A673 (cell line): ENCODE measurements around the gene PCBD2. TPM values are rescaled to one million over a fixed set of nuclear protein-coding genes. Genes with fewer than 3 reads are reported as not detected.
"Not testable (repeated sequence)": the region's sequence is repeated elsewhere in the genome, so short reads cannot be mapped to it uniquely, and the experiment has no call there.

Source experiments
- BruUV-seq: library from RNA; stranded (reverse); fragments of 400-500 nt; replicated peaks from 2 replicates; lab custom pipeline; 2021; lab: Mats Ljungman, UMichigan
- CTCF ChIA-PET: fragments of 300-600 bp; sonication (Branson Sonifier 250); formaldehyde crosslinking; loops from one replicate; lab custom pipeline; 2022; ENCODE audit warnings: antibody characterized with exemption; lab: Charles Lee
- POLR2A ChIA-PET: fragments of 300-600 bp; sonication (Branson Sonifier 250); formaldehyde crosslinking; loops from one replicate; lab custom pipeline; 2022; ENCODE audit warnings: antibody characterized with exemption; ENCODE audit not compliant: low non-redundant PET; lab: Charles Lee
- DNase-seq: peaks from one replicate; pipeline ENCODE4 v3.0.0-alpha.2; 2015; ENCODE audit warnings: low spot score
- H3K27ac ChIP-seq: fragments of 200-600 bp; sonication (generic); 2 replicates; pipeline ENCODE4 v1.5.1; 2016; ENCODE audit warnings: mixed run types, low read depth, mild to moderate bottlenecking, mixed read lengths, antibody characterized with exemption, low read length; ENCODE audit not compliant: poor library complexity, severe bottlenecking
- H3K27me3 ChIP-seq: fragments of 200-600 bp; sonication (generic); replicated peaks from 2 replicates; pipeline ENCODE4 v1.6.1; 2017; ENCODE audit warnings: mixed run types, low read depth, mild to moderate bottlenecking, mixed read lengths, antibody characterized with exemption, low read length; ENCODE audit not compliant: insufficient read depth, poor library complexity
- H3K36me3 ChIP-seq: fragments of 200-600 bp; sonication (generic); 2 replicates; pipeline ENCODE4 v1.6.1; 2016; ENCODE audit warnings: mixed run types, mild to moderate bottlenecking, mixed read lengths, antibody characterized with exemption, low read length; ENCODE audit not compliant: insufficient read depth, poor library complexity, severe bottlenecking
- H3K4me1 ChIP-seq: fragments of 200-600 bp; sonication (generic); 2 replicates; pipeline ENCODE4 v1.6.1; 2017; ENCODE audit warnings: mixed run types, mild to moderate bottlenecking, mixed read lengths, antibody characterized with exemption, low read length; ENCODE audit not compliant: insufficient read depth, poor library complexity, severe bottlenecking
- H3K4me3 ChIP-seq: fragments of 200-600 bp; sonication (generic); 2 replicates; pipeline ENCODE4 v1.5.1; 2016; ENCODE audit warnings: low read depth, mixed run types, mild to moderate bottlenecking, mixed read lengths, low read length; ENCODE audit not compliant: poor library complexity, severe bottlenecking
- H3K9me3 ChIP-seq: fragments of 200-600 bp; sonication (generic); 2 replicates; pipeline ENCODE4 v1.6.1; 2016; ENCODE audit warnings: mixed run types, low read depth, mild to moderate bottlenecking, mixed read lengths, antibody characterized with exemption, low read length; ENCODE audit not compliant: poor library complexity, severe bottlenecking
- CTCF ChIP-seq: fragments of 300-800, 200-600 bp; sonication (generic); conservative IDR thresholded peaks from 2 replicates; pipeline ENCODE4 v1.5.1; 2017; ENCODE audit warnings: low read depth, mild to moderate bottlenecking, antibody characterized with exemption, low read length, moderate library complexity, mixed read lengths
- EZH2 ChIP-seq: fragments of 200-600 bp; sonication (generic); IDR thresholded peaks from 2 replicates; pipeline ENCODE4 v1.6.1; 2017; ENCODE audit warnings: borderline replicate concordance, low read depth, mild to moderate bottlenecking, mixed read lengths, antibody characterized with exemption, low read length; ENCODE audit not compliant: poor library complexity, severe bottlenecking
- intact Hi-C: fragments of 100-400 bp; cut with micrococcal nuclease; formaldehyde crosslinking; loops from one replicate; pipeline ENCODE4 v1.10.0; 2022; ENCODE audit not compliant: unreplicated experiment
- total RNA-seq: library from RNA; stranded (reverse); gene quantifications from 2 replicates; pipeline ENCODE4 v1.2.3, GENCODE V29; 2021

Gene PCBD2
- total RNA-seq, 1 experiment from 2014 or later = 13.8 TPM

- TF ChIP-seq EZH2 (no peak), CTCF (no peak)
- Histone ChIP-seq H3K4me1 (no peaks in the 10 kb centered on the region), H3K27me3 (no peaks in the 10 kb centered on the region), H3K4me3 (no peak overlapping the region), H3K36me3 (no peaks in the 10 kb centered on the region), H3K9me3 (peaks cover 4% of the 10 kb centered on the region), H3K27ac (no peak overlapping the region)
- peak; percentile 16 for DNase-seq
- BruUV-seq = no TSS peak
- intact Hi-C loops = no loop called here
- ChIA-PET CTCF (no interaction called here), POLR2A (no interaction called here)
Measured at GRCh38 chr5:134994560-134995156, 89.7 kb downstream of the PCBD2 start.

- Histone ChIP-seq H3K9me3 (peaks cover 3% of the 10 kb centered on the region), H3K4me1 (no peaks in the 10 kb centered on the region), H3K4me3 (no peak overlapping the region), H3K27me3 (no peaks in the 10 kb centered on the region), H3K27ac (no peak overlapping the region), H3K36me3 (no peaks in the 10 kb centered on the region)
- intact Hi-C loops = no loop called here
- POLR2A ChIA-PET = no interaction called here
- CTCF ChIA-PET = no interaction called here
- no peak for TF ChIP-seq CTCF
- no peak for TF ChIP-seq EZH2
- no peak for DNase-seq
- no TSS peak for BruUV-seq
Measured at GRCh38 chr5:134995850-134996402, 91.0 kb downstream of the PCBD2 start.

DNA sequence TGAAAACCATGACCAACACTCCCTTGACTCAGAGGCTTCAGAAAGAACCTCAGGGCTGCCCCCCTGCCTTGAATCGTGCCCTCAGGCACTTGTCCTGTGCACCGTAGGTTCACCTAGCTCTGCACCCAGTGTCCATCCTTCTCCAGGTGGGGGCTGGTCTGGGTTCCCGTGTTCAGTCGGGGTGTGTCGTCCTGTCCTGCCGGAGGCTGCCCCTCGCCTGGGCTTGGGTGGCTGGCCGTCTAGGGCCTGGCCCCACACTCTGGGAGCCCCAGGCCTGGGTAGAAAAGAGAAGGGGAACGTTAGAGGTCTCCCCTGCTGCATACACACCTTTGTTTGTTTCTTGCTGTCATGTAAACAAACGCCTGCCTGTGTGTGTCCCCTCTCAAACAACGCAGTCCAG, 92.1 kb downstream of the PCBD2 start:
- DNase-seq = no peak
- intact Hi-C loops = no loop called here
- Histone ChIP-seq H3K9me3 (no peaks in the 10 kb centered on the region), H3K27me3 (no peaks in the 10 kb centered on the region), H3K36me3 (no peaks in the 10 kb centered on the region), H3K4me1 (no peaks in the 10 kb centered on the region), H3K4me3 (no peak overlapping the region), H3K27ac (no peak overlapping the region)
- TF ChIP-seq EZH2 = no peak
- TF ChIP-seq CTCF = no peak
- POLR2A ChIA-PET = no interaction called here
- no TSS peak for BruUV-seq
- CTCF ChIA-PET = no interaction called here

- BruUV-seq, CTCF ChIA-PET, H3K9me3 ChIP-seq, intact Hi-C loops, DNase-seq, H3K27me3 ChIP-seq, H3K36me3 ChIP-seq, POLR2A ChIA-PET, H3K4me1 ChIP-seq, H3K4me3 ChIP-seq, H3K27ac ChIP-seq: not testable (repeated sequence)
Measured at GRCh38 chr5:134998068-134998467, 93.1 kb downstream of the PCBD2 start.
